Measurements from ENCODE around the gene CACNA1D. TPM values are rescaled to one million over a fixed set of nuclear protein-coding genes. Genes with fewer than 3 reads are reported as not detected.

CACNA1D gene
- polyA plus RNA-seq, 1 donor (not counting 4 experiments of a cell fraction or from before 2014, with no cell fraction given) = 0.20 TPM

GRCh38 chr3:53804697-53805462 lies 310.5 kb downstream of the CACNA1D start:
- Histone ChIP-seq H2AFZ (ENCODE audit: control insufficient read depth, low read length) (no peak overlapping the region), H3K4me2 (ENCODE audit: control insufficient read depth, extremely low read depth, insufficient read depth, low read depth, low read length) (no peak overlapping the region), H3K27ac (ENCODE audit: control insufficient read depth, insufficient read depth, low read length) (no peak overlapping the region), H3K36me3 (ENCODE audit: control insufficient read depth in 2 of 2, extremely low read depth in 1 of 2, insufficient read depth in 2 of 2, low read length in 2 of 2) (no peaks in the 10 kb centered on the region), H3K9me1 (ENCODE audit: control insufficient read depth, extremely low read depth, insufficient read depth, low read length) (no peaks in the 10 kb centered on the region), H3K79me2 (ENCODE audit: control insufficient read depth, insufficient read depth, low read length) (no peaks in the 10 kb centered on the region), H3K9ac (ENCODE audit: control insufficient read depth, extremely low read depth, insufficient read depth, low read length) (no peak overlapping the region), H3K9me3 (ENCODE audit: control insufficient read depth, low read depth, low read length) (no peaks in the 10 kb centered on the region), H3K4me3 (ENCODE audit: control insufficient read depth in 2 of 3, extremely low read depth in 1 of 3, insufficient read depth in 2 of 3, low read depth in 1 of 3, low read length in 3 of 3) (no peak overlapping the region), H4K20me1 (ENCODE audit: control insufficient read depth, extremely low read depth, insufficient read depth, low read length) (no peaks in the 10 kb centered on the region), H3K4me1 (ENCODE audit: control insufficient read depth, extremely low read depth, insufficient read depth, low read length) (no peaks in the 10 kb centered on the region), H3K27me3 (ENCODE audit: control insufficient read depth, extremely low read depth, insufficient read depth, low read length) (no peaks in the 10 kb centered on the region)
- TF ChIP-seq CTCF (optimal IDR thresholded peaks at IDR 0.05 in 1 of 3, IDR thresholded peaks at IDR 0.05 in 1 of 3, conservative IDR thresholded peaks at IDR 0.05 in 1 of 3; ENCODE audit: extremely low read depth in 1 of 3, insufficient read depth in 2 of 3, low read length in 3 of 3) (no peak), EZH2 (IDR thresholded peaks at IDR 0.05; ENCODE audit: low read length) (no peak)
- dilution Hi-C loops (cut with MboI; ENCODE audit: extremely low pct_ligation_motif_present, low sequenced_read_pairs) = no loop called here
- FAIRE-seq (no peak), DNase-seq (ENCODE audit: low read depth, low spot score) (no peak)

- DNase-seq (ENCODE audit: low read depth, low spot score) (no peak), FAIRE-seq (no peak)
- no peaks in the 10 kb centered on the region for H3K4me1 ChIP-seq (ENCODE audit: control insufficient read depth, extremely low read depth, insufficient read depth, low read length)
- H3K9me1 ChIP-seq (ENCODE audit: control insufficient read depth, extremely low read depth, insufficient read depth, low read length) = no peaks in the 10 kb centered on the region
- no peaks in the 10 kb centered on the region for H3K9me3 ChIP-seq (ENCODE audit: control insufficient read depth, low read depth, low read length)
- no peaks in the 10 kb centered on the region for H3K27me3 ChIP-seq (ENCODE audit: control insufficient read depth, extremely low read depth, insufficient read depth, low read length)
- no peak overlapping the region for H2AFZ ChIP-seq (ENCODE audit: control insufficient read depth, low read length)
- TF ChIP-seq CTCF (optimal IDR thresholded peaks at IDR 0.05 in 1 of 3, IDR thresholded peaks at IDR 0.05 in 1 of 3, conservative IDR thresholded peaks at IDR 0.05 in 1 of 3; ENCODE audit: extremely low read depth in 1 of 3, insufficient read depth in 2 of 3, low read length in 3 of 3) (no peak), EZH2 (IDR thresholded peaks at IDR 0.05; ENCODE audit: low read length) (no peak)
- H3K79me2 ChIP-seq (ENCODE audit: control insufficient read depth, insufficient read depth, low read length) = no peaks in the 10 kb centered on the region
- H3K27ac ChIP-seq (ENCODE audit: control insufficient read depth, insufficient read depth, low read length) = no peak overlapping the region
- dilution Hi-C loops (cut with MboI; ENCODE audit: extremely low pct_ligation_motif_present, low sequenced_read_pairs) = no loop called here
- H3K36me3 ChIP-seq (ENCODE audit: control insufficient read depth in 2 of 2, extremely low read depth in 1 of 2, insufficient read depth in 2 of 2, low read length in 2 of 2) = no peaks in the 10 kb centered on the region
- no peak overlapping the region for H3K4me2 ChIP-seq (ENCODE audit: control insufficient read depth, extremely low read depth, insufficient read depth, low read depth, low read length)
- H3K9ac ChIP-seq (ENCODE audit: control insufficient read depth, extremely low read depth, insufficient read depth, low read length) = no peak overlapping the region
- H3K4me3 ChIP-seq (ENCODE audit: control insufficient read depth in 2 of 3, extremely low read depth in 1 of 3, insufficient read depth in 2 of 3, low read depth in 1 of 3, low read length in 3 of 3) = no peak overlapping the region
- H4K20me1 ChIP-seq (ENCODE audit: control insufficient read depth, extremely low read depth, insufficient read depth, low read length) = no peaks in the 10 kb centered on the region
Observed at GRCh38 chr3:53805463-53806159, 311.2 kb downstream of the CACNA1D start.
